ENCODE data around the gene GIMAP1.

GIMAP1 gene

DNA sequence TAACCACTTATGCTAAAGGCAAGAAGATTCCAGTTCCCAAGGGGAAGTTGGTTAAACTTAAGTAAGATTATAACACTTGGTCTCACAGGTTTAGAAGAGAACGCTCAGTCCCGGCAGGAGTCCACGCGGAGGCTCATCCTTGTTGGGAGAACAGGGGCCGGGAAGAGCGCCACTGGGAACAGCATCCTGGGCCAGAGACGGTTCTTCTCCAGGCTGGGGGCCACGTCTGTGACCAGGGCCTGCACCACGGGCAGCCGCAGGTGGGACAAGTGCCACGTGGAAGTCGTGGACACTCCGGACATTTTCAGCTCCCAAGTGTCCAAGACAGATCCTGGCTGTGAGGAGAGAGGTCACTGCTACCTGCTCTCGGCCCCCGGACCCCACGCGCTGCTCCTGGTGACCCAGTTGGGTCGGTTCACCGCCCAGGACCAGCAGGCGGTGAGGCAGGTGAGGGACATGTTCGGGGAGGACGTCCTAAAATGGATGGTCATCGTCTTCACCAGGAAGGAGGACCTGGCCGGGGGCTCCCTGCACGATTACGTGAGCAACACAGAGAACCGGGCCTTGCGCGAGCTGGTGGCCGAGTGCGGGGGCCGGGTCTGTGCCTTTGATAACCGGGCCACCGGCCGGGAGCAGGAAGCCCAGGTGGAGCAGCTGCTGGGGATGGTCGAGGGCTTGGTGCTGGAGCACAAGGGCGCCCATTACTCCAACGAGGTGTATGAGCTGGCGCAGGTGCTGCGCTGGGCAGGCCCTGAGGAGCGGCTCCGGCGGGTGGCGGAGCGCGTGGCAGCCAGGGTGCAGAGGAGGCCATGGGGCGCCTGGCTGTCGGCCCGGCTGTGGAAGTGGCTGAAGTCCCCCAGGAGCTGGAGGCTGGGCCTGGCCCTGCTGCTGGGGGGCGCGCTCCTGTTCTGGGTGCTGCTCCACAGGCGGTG, 3.8 kb downstream of the GIMAP1 start:
- DNase-seq, result no peak
- TF ChIP-seq CTCF (IDR thresholded peaks at IDR 0.05), result no peak
- H3K27ac ChIP-seq, result no peak overlapping the region

GRCh38 chr7:150721970-150722373, 5.6 kb downstream of the GIMAP1 start:
- Histone ChIP-seq H3K36me3 (peaks cover 0 to 6% (median 0%) of the 10 kb centered on the region in 3 donors), H3K9me3 (no peaks in the 10 kb centered on the region), H3K27ac (no peak overlapping the region), H3K4me3 (no peak overlapping the region), H3K4me1 (no peaks in the 10 kb centered on the region), H3K27me3 (no peaks in the 10 kb centered on the region)
- intact Hi-C loops (cut with DNase I; ENCODE audit: low total_unique reads), result no loop called here
- TF ChIP-seq CTCF (IDR thresholded peaks at IDR 0.05), result no peak
- DNase-seq, result no peak

More for the DNA sequence above, 3.8 kb downstream of the GIMAP1 start:
- Histone ChIP-seq H3K4me1 (no peaks in the 10 kb centered on the region), H3K27me3 (no peaks in the 10 kb centered on the region), H3K9me3 (no peaks in the 10 kb centered on the region), H3K36me3 (peaks cover 0 to 6% (median 0%) of the 10 kb centered on the region in 3 donors), H3K4me3 (no peak overlapping the region)
- intact Hi-C loops (cut with DNase I; ENCODE audit: low total_unique reads), result no loop called here

GRCh38 chr7:150722431-150722931, 6.1 kb downstream of the GIMAP1 start:
- Histone ChIP-seq H3K4me1 (no peaks in the 10 kb centered on the region), H3K27ac (no peak overlapping the region), H3K27me3 (no peaks in the 10 kb centered on the region), H3K4me3 (no peak overlapping the region), H3K9me3 (no peaks in the 10 kb centered on the region), H3K36me3 (peaks cover 0 to 6% (median 0%) of the 10 kb centered on the region in 3 donors)
- no peak for DNase-seq
- TF ChIP-seq CTCF (IDR thresholded peaks at IDR 0.05), result no peak
- intact Hi-C loops (cut with DNase I; ENCODE audit: low total_unique reads), result no loop called here

DNA sequence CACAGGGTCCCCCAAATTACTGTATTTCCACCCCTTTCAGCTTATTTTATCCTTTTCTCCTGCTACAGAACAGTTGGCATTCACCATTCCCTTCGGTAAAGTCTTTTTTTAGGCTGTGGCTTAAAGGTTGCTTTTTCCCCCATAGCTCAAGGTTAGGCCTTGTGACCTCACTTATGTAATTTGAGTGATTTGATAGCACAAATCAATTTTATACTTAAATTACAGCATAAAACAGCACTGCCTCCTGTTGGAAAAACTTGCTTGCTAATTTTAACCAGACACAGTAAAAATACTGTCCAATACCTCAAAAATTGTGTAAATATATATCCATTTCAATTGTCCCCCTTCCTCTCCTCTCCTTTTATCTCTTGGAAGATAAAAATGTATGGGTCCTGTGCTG, 7.1 kb downstream of the GIMAP1 start:
- TF ChIP-seq CTCF (IDR thresholded peaks at IDR 0.05), result no peak
- peaks cover 0 to 6% (median 0%) of the 10 kb centered on the region in 3 donors for H3K36me3 ChIP-seq
- no peaks in the 10 kb centered on the region for H3K27me3 ChIP-seq
- H3K27ac ChIP-seq, result no peak overlapping the region
- H3K4me1 ChIP-seq, result no peaks in the 10 kb centered on the region
- H3K4me3 ChIP-seq, result no peak overlapping the region
- H3K9me3 ChIP-seq, result peaks cover 0 to 9% (median 5%) of the 10 kb centered on the region in 3 donors
- intact Hi-C loops (cut with DNase I; ENCODE audit: low total_unique reads), result no loop called here
- no peak for DNase-seq

- no peak for DNase-seq
- no peaks in the 10 kb centered on the region for H3K4me1 ChIP-seq
- intact Hi-C loops (cut with DNase I; ENCODE audit: low total_unique reads), result no loop called here
- H3K27me3 ChIP-seq, result no peaks in the 10 kb centered on the region
- H3K4me3 ChIP-seq, result no peak overlapping the region
- no peak for TF ChIP-seq CTCF (IDR thresholded peaks at IDR 0.05)
- no peak overlapping the region for H3K27ac ChIP-seq
- no peaks in the 10 kb centered on the region for H3K36me3 ChIP-seq
- peaks cover 0 to 12% (median 5%) of the 10 kb centered on the region in 3 donors for H3K9me3 ChIP-seq
Measured at GRCh38 chr7:150727381-150727780, 11.0 kb downstream of the GIMAP1 start.

All from tibial artery (tissue), 4 donors.